ENCODE data around the gene DNAH11.

GRCh38 chr7:21656081-21656480 lies 113.2 kb downstream of the DNAH11 start:
- TF ChIP-seq, protein P1, sequence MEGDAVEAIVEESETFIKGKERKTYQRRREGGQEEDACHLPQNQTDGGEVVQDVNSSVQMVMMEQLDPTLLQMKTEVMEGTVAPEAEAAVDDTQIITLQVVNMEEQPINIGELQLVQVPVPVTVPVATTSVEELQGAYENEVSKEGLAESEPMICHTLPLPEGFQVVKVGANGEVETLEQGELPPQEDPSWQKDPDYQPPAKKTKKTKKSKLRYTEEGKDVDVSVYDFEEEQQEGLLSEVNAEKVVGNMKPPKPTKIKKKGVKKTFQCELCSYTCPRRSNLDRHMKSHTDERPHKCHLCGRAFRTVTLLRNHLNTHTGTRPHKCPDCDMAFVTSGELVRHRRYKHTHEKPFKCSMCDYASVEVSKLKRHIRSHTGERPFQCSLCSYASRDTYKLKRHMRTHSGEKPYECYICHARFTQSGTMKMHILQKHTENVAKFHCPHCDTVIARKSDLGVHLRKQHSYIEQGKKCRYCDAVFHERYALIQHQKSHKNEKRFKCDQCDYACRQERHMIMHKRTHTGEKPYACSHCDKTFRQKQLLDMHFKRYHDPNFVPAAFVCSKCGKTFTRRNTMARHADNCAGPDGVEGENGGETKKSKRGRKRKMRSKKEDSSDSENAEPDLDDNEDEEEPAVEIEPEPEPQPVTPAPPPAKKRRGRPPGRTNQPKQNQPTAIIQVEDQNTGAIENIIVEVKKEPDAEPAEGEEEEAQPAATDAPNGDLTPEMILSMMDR (IDR thresholded peaks at IDR 0.05) = no peak
- no peak for TF ChIP-seq SIN3A (IDR thresholded peaks at IDR 0.05; ENCODE audit: borderline replicate concordance, insufficient read depth, low read depth, low read length)

Measured in Panc1 (cell line).